ENCODE results near the gene KIAA1217.

Gene KIAA1217

DNA sequence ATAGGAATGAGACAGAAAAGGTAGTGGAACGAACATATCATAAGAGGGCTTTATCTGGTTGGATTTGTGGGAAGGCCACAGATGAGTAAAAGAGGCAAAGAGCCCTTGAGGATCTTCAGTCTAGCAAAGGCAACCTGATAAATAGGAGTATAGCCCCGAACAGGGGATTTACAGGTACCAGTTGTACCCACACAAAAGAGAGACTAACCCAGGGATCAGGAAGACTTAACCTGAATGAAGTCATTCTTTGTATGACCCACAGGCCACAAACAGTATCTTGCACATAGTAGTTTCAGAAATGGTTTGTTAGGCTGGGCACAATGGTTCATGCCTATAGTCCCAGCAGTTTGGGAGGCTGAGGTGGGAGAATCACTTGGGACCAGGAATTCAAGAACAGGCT is 306.5 kb downstream of the KIAA1217 start:
- DNase-seq: no peak

DNA sequence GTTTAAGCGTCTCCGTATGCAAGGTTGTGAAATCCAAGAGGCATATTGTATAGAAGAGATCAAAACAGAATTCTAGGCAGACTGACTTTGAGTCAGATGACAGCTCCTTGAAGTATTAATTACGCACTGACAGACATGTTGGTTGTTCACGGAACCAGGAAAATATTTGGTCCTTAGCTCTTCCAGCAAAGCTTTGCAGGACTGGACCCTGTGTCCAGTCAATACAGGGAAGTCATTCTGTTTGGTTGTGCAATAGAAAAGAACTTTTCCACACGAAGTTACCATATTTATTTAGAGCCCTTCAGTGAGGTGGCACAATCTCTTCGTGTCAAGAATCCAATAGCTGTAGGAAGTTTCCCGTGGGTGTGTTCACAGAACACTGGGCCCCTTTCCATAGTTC is 309.5 kb downstream of the KIAA1217 start:
- no peak for DNase-seq

DNA sequence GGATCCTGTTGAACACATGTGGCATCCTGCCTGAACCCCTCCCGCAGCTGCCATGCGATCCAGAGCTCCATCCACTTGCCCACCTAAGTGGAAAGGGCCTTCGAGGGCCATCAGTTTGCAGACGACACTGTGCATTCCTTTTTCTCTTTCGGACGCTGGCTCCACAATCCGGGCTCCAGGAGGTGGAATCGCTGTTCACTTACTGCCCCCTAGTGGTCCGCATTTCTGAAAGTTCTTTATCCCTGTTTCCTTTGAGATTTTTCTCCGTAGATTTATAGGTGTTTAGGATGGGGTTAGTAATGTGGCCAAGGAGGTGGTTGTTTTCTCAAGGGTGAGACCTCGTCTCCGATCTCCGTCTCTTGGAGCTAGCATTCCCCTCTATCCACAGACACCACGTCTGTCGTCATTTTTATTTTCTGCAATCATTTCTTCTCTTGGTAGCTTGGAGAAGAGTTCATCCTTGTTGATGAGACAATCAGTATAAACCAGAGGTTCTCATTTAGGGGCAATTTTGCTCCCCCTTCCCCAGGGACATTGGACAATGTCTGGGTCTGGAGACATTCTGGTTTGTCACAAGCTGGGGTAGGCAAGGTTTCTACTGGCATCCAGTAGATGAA is 310.2 kb downstream of the KIAA1217 start:
- DNase-seq: peak; percentile 60

DNA sequence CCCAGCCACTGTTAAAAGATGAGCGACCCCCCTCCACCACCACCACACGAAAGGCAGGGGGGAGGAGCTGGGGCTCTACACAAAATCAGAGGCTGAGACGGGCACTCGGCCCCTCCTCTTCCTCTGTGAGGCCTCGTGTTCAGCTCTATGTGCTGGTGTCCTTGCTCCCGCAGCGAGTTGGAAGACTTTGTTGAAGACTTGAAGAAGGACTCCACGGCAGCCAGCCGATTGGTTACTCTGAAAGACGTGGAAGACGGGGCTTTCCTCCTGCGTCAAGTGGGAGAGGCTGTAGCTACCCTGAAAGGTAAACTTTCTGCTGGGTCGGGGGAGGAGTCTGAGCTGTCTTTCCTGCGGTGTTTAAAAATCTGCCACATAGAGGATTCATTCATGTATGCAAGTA is 311.0 kb downstream of the KIAA1217 start:
- peak; percentile 57 for DNase-seq

DNA sequence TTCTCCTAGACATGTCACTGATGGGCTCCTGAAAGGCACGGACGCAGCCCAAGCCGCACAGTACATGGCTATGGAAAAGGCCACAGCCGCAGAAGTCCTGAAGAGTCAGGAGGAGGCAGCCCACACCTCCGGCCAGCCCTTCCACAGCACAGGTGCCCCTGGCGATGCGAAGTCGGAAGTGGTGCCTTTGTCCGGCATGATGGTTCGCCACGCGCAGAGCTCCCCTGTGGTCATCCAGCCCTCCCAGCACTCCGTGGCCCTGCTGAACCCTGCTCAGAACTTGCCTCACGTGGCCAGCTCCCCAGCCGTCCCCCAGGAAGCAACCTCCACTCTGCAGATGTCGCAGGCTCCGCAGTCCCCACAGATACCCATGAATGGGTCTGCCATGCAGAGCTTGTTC is 315.4 kb downstream of the KIAA1217 start:
- DNase-seq: no peak

DNA sequence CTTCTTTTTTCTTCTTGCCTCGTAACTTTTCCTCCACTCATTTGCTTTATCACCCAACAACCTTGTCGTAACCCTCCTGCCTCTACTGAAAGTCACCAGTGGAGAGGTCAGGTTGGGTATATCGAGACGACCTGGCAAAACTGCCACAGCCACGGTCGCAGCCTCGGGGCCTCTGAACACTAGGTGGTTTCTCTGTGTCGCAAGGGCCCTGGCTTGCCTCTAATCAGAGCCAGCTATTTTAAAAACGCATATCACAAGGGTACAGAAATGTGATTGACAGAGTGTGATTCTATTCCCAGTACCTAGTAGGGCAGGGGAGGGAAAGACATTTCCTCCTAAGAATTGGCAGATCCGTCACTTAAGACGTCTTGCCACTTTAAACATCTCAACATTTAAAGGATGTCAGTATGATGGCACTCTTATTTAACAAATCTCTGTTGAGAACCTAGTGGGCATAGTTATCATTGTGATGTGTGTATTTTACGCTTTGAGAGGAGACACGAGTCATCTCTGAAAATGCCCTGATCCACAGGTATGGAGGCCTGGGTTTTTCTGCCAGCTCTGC is 317.2 kb downstream of the KIAA1217 start:
- DNase-seq: no peak

DNA sequence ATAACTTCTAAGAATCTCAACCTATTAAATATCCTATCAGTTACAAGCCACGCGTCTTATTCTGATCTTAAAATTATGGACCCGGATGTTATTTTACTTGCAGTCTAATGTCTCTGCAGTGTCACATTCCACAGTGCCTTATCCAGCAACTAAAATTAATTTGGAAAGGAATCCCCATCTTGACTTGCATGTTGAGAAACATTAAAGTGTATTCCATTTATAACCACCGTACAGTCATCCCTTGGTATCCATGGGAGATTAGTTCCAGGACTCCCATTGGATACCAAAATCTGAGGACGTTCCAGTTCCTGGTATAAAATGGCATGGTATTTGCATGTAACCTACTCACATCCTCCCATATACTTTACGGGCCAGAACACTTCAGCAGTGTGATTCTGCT is 320.0 kb downstream of the KIAA1217 start:
- DNase-seq: no peak

DNA sequence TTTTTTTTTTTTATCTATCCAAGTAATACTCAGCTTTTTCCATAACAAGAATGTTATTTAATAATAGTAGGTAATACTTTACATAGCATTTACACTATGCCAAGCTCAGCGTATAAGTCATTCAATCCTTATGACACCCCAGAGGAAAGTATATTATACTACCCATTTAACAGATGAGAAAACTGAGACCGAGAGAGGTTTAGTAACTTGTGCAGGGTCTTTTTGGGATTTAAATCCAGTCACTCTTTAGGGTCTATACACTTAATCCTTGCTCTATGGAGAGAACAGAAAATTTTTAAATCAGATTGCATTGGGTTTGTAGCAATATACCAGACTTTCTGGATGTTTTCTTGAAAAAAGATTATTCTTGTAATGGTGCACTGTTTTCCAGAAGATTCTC is 322.5 kb downstream of the KIAA1217 start:
- DNase-seq: no peak

DNA sequence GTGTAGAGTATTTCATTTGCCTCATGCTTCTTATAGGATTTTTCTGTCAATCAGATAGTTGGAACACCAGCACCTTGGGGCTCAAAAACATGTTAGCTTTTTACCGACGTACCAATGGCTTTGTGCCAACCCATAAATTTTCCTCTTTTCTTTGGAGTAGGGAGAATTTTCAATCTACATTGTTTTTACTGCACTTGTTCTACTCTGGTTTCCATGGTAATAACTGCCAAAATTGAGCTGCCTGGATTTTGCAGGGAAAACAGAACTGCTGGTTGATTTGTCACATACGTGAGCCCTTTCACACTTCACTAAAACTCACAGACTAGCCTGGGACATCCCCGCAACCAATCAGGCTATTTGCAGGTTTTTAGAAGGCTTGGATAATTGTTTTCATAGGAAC is 325.0 kb downstream of the KIAA1217 start:
- no peak for DNase-seq

DNA sequence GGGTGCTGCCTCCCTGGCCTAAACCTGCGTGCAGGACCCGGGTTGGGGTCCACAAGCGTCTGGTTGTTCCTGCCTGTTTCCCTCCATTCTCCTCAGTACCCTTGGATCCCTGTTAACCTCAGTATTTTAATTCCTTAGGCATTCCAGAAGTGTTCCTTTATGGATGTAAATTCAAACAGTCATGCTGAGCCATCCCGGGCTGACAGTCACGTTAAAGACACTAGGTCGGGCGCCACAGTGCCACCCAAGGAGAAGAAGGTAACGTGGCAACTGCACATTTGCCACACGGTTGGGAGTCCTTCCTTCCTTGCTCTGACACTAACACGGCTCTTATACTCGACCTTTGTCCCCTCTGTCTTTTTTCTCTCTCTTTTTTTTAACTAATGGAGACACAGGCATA is 327.7 kb downstream of the KIAA1217 start:
- DNase-seq: no peak

DNA sequence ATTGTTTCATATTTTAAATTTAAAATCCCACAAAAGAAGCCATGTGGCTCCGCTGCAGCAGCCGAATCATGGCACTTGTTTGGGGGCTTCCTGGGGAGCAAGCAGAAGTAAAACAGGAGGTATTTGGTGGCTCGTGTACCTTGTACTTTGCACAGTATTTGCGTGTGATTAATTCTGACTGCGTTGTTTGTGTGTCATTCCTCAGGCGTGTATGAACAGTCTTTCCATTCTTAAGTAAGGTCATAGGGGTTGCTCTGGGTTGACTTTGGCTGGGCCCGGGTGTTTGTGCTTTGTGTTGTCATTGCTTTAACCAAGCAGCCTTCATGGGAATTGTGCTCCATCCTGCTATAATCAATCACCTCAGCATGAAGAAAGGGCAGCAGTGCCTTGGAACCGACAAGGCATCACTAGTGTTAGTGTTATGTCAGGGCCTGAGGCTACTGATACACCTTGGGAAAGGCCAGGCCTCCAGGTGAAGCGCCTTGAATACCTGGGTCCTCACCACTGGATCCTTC is 332.4 kb downstream of the KIAA1217 start:
- peak; percentile 10 for DNase-seq

DNA sequence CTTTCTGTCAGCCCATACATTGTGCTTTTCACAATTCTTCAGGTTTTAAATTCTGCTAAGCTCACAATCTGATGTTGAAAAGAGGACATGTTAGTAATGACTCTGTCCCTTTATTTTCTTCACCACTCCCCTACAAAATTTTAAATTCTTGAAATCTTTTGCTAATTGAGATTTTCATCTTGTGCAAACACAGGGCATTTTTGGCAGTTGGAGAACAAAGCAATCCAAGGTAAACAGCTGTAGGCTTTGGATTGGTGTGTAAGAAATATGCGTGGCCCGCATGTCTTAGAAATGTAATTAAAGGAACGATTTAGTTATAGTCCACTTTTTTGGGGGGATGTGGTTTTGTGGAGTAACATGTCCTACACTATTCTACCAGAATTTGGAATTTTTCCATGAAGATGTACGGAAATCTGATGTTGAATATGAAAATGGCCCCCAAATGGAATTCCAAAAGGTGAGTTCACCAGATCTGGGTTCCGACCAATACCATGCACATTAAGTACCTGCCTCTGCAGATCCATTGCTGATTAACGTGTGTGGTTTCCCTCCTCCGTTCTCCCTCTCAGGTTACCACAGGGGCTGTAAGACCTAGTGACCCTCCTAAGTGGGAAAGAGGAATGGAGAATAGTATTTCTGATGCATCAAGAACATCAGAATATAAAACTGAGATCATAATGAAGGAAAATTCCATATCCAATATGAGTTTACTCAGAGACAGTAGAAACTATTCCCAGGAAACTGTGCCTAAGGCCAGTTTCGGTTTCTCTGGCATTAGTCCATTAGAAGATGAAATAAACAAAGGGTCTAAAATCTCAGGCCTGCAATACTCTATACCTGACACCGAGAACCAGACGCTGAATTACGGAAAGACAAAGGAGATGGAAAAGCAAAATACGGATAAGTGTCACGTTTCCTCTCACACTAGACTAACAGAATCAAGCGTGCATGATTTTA is 333.7 kb downstream of the KIAA1217 start:
- DNase-seq: no peak

DNA sequence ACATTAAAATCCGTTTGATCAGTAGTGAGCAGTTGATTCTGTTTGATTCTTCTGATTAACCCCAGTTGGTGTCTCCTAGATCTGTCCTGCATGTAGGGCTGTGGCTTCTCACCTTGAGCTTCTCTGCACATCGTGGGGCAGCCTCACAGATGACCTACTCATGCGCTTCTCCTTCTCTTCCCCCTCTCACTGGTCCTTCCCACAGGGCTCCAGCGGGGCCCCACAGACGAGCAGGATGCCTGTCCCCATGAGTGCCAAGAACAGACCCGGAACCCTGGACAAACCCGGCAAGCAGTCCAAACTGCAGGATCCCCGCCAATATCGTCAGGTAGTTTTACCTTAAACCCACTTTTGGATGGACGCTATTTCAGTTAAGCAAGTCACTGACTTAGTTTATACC is 335.8 kb downstream of the KIAA1217 start:
- no peak for DNase-seq

DNA sequence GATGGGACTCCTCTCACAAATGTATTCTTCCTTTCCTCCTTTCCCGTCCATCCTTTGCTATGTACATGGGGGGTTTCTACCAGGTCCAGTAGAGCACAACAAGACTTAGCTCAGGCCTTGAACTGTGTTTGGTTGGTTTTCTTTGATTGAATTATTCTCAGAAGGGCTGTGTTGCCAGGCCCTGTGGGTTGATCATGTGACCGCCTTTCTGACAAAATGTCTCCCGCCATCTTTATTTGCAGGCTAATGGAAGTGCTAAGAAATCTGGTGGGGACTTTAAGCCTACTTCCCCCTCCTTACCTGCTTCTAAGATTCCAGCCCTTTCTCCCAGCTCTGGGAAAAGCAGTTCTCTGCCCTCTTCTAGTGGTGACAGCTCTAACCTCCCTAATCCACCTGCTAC is 336.6 kb downstream of the KIAA1217 start:
- DNase-seq: no peak

DNA sequence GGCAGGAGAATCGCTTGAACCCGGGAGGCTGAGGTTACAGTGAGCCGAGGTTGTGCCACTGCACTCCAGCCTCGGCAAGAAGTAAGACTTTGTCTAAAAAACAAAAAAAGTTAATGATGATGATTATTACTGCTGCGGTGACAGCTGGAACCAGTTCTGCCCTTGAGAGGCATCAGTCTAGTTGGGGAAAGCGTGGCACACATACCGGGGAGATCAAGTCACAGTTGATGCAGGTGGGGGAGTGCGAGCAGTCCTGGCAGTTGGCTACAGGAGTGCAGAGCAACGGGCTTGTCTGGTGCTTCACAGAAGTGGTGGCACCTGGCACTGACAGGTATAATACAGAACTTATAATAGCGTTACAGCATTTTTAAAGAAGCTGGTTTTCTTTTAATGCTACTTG is 341.7 kb downstream of the KIAA1217 start:
- DNase-seq: no peak

DNA sequence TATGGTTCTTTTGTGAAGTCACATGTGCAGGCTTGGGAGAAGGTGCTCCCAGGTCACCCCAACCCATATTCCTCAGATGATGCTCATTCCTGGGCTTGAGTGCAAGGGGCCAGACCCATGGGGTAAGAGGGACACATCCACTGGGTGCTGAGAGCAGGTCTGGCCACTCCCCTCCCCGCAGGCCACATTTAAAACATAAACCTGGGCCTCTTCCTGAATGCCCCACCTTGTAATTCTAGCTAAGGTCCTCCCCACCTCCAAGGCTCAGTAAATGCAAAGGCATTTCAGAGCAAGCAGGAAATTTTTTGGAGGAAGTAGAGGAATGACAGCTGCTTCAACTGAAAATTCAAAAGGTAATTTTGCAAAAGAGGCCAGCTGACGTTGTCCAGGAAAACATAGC is 342.2 kb downstream of the KIAA1217 start:
- no peak for DNase-seq

DNA sequence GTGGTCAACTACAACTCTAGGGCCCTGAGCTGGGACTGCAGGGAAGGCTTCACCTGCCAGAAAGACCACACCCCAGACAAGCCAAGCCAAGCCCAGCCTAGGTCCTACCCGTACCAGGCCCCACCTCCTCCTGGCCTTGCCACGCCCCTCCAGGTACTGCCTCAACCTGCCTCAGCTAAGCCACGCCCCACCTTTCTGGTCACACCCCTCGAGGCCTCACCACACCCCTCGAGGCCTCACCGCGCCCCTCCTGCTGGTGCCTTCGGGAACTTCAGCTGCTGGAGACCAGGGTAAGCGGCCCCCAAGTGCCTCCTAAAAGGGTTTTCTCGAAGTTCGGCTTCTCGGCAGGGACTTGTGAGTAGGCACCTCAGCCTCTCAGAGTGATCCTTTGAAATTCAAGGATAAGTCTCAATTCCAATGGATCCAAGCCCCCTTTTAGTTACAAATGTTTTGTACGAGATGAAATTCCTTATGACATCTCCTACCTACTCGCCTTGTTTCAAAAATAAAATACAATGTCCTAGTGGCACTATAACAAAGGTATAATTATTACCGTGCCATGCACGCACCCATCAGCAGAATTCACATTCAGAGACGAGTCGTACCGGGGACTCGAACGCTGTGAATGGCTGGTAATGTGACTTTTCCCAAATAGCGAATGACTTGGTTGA is 343.5 kb downstream of the KIAA1217 start:
- DNase-seq: no peak

DNA sequence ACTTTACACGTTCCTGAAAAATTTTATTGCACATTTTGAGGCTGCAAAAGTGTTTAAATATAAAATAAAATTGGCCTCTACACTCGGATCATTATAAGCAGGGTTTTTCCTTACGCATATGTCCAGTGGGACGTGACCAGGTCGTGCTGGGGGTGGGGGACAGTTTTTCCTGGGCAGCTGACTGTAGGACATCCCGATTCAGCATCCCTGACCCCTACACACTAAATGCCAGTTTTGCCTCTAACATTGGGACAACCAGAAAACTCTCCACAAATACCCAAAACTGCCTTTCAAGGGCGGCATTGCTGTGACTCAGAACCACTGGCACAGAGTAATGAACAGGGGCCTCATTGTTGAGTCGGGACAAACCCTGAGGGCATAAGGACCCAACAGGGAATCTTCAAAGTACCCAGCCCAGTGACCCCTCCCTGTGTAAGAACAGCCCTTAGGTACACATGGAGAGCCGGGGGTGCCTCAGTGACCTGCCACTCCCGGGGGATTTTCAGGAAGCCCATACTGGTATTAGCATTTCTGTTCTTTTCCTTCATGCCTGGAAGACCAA is 344.2 kb downstream of the KIAA1217 start:
- DNase-seq: no peak

DNA sequence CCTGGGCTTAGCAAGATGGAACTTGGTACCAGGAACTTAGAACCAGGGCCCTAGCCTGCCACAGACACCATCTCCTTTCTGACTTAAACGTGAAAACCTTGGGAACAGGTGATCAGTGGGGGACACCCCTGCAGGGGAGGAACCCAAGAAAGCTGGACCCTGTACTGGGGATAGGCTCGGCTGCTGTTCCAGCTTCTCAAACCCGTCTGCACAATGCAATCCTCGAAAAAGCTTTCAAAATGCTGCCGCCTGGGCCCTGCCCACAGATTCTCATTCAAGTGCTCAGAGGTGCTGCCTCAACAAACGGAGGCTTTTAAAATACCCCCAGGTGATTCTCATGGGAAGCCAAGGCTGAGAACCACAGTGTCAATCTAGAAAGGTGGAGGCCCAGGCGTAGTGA is 345.1 kb downstream of the KIAA1217 start:
- peak; percentile 23 for DNase-seq

DNA sequence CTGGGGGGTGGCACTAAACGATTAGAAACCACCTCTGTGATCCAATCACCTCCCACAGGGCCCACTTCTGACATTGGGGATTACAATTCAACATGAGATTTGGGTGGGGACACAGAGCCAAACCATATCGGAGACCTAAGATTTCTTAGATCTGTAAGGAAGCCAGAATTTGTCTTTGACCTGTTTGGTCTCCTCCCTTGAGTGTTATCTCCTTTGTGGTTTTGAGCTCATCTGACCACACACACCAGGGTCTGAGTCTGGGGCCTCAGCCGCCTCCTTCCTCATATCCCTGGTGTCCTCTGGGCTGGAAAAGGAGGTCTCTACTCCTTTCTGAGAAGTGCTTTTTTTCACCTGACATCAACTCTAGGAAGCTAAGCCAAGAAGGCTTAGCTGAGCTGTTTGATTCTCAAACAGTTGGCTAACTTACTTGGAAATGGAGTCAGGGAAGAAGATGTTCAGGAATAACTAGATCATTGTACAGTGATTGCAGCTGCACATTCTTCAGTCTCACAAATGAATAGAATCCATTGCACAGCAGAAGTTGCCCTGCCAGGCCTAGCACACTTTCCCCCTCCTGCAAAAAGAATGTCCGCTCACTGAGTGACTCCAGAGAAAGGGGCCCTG is 347.3 kb downstream of the KIAA1217 start:
- DNase-seq: peak; percentile 32

DNA sequence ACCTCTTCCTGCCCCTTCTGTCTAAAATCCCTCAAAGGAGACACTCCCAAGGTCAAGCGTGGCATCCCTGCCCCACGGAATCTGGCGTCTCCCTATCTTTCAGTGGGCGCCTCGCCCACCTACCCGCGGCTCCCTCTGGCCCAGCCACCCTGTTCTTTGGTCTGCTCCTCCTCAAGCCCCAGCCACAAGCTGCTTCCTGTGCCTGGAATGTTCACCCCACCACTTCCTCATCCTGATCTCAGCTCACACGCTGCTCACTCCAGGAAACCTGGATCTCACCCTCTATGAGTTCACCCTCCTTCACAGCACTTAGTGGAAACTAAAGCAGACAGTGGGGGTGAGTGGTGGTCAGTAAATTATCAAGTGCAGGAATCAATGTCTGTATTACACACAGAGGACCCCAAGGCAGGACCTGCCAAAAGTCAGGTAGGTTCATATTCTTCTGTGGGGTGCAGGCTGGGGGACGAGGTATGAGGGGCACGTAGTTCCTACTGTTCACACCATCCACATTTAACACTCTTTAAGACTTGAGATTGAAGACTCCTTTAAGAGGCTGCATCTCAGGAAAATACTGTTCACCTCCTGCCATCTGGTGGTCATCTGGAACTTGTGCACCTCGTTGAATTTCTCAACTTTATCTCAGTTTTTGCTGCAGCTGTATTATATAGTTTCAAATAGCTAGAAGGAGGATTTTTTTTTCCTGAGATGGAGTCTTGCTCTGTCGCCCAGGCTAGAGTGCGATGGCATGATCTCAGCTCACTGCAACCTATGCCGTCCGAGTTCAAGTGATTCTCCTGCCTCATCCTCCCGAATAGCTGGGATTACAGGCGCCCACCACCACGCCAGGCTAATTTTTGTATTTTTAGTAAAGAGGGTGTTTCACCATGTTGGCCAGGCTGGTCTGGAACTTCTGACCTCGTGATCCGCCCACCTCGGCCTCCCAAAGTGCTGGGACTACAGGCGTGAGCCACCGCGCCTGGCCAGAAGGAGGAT is 348.1 kb downstream of the KIAA1217 start:
- peak; percentile 34 for DNase-seq

All from activated CD8-positive, alpha-beta memory T cell treated with anti-CD3 and anti-CD28 coated beads, Interleukin-2, amount 50 U/mL, for 48 hours (primary cell).